SH-SY5Y (cell line): ENCODE data around the gene ZBTB20.

ENCODE experiments used
- GATA2 ChIP-seq: IDR thresholded peaks from 2 replicates; pipeline ENCODE4 v1.6.1; 2011; ENCODE audit warnings: mild to moderate bottlenecking, low read depth, low read length
- GATA3 ChIP-seq: IDR thresholded peaks from 2 replicates; pipeline ENCODE4 v1.6.1; 2011; ENCODE audit warnings: low read depth, mild to moderate bottlenecking, low read length, moderate library complexity

Gene ZBTB20

DNA sequence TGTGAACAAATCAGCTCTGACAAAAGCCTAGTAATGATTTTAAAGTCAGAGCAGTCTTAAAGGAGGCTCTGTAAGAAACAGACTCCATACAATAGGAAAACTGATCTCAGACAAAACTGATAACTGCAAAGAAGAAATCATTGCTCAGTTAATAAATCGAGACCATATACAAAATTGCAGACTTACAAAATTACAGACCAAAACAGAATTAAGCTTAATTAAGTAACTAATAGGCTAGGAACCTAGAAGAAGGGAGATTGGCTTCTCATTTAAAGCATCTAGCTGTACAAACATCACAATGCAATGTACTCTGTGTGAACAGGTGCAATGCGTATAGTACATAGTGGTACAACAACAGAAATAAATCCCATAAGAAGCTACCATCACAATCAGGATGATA is 46.3 kb downstream of the ZBTB20 start:
- TF ChIP-seq GATA3 (no peak), GATA2 (no peak)

GRCh38 chr3:115099986-115100571 is 47.0 kb downstream of the ZBTB20 start:
- TF ChIP-seq GATA2 (no peak), GATA3 (no peak)

DNA sequence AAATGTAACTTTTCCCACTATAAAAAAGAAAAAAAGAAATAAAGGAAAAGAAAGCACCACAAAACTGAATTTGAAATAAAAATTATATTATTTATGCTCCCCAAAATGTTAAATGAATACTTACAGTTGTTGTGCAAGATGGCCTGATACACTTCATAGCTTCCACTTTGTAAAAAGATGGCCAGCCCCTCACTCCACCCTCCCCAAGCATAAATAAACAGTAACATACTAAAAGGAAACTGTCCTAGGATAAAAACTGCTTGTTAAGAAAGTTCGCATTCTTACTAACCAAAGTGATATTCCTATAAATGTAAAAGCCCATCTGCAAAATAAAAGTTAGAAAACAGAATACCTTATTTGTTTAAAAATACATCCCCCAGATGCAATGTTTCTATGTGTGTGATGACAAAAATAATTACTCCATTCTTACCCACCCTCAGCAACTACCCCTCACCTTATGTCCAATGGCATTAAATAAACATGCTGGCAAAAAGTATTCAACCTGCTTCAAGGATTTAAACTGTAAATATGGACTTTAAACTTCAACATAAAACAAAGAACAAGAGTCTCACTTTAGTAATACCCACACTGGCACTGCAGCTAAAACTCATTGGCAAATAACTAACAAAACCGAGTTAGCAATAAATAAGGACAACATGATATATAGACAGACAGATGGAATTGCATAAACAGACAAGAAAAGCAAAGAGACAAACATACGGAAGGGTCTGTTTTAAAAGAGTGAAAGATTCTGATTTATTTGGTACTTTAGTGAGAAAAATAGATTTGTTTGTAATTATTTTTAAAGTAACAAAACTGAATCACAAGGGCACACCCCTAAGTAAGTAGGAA is 47.7 kb downstream of the ZBTB20 start:
- TF ChIP-seq GATA3, result no peak
- TF ChIP-seq GATA2, result no peak

GRCh38 chr3:115098354-115099073 is 48.6 kb downstream of the ZBTB20 start:
- TF ChIP-seq GATA3, result no peak
- no peak for TF ChIP-seq GATA2

DNA sequence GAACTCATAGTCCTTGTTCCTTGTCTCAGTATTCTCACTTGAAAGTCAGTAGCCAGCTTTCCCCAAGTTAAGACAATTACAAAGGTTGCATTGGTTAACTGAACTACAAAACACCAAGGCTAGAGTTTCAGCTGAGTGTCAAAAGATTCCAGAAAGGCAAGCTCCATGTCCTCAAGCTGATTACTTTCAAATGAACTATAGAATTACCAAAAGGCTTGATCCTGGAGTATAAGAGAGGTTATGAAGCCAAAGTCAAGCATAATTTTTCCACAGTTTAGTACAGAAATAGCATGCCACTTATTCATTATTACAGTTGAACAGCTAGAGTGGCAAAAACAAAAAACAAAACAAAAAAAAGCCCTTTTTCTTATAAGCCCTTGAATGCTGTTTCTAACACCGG is 51.9 kb downstream of the ZBTB20 start:
- TF ChIP-seq GATA3 (no peak), GATA2 (no peak)

DNA sequence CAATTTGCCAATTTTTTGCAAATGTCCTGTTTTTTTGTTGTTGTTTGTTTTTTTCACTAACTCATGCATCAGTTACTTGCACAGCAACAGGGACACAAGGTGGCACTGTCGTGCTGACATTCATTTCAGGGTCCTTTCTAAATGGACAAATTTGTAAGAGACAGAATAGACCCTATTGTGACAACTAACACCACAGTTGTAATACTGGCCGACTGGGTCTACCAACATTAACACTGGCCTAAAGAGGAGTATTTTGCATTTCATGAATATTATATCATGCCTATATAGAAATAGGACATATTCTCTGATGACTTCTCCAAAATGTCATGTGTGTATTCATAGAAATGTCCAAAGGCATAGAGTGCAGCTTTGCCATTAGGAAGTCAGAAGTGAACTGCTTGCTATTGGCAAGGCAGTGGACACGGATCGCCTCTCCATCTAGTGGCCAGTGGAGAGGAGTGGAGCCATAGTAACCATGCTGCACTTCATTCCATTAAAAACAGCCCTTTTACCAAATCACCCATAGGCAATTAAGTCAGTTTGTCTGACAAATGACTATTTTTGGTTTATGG is 54.8 kb downstream of the ZBTB20 start:
- TF ChIP-seq GATA2, result no peak
- TF ChIP-seq GATA3, result no peak

GRCh38 chr3:115090712-115091111 is 56.4 kb downstream of the ZBTB20 start:
- TF ChIP-seq GATA3 (no peak), GATA2 (no peak)

- no peak for TF ChIP-seq GATA3
- TF ChIP-seq GATA2, result no peak
These were observed 57.6 kb downstream of the ZBTB20 start for GRCh38 chr3:115089481-115089880.

DNA sequence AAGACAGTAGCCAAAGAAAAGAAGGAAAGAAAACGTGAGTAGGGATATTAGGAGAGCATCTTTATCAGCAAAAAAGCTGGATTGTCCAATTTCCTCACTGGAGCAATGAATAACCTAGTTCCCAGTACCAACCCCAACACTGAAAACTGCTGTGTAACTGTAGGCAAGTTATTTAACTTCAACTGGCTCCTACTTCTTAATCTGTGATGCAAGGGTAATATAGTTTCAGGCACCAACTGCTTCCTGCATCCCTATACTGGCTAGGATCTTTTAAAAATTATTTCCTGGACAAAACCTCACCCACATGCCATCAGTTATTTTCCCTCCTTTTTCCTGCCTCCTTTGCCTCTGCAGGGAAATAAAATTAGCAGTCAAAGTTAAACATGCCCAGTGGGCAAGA is 59.6 kb downstream of the ZBTB20 start:
- TF ChIP-seq GATA3 (no peak), GATA2 (no peak)

GRCh38 chr3:115086344-115086743 is 60.7 kb downstream of the ZBTB20 start:
- TF ChIP-seq GATA2 (no peak), GATA3 (no peak)

GRCh38 chr3:115085197-115085865 is 61.8 kb downstream of the ZBTB20 start:
- TF ChIP-seq GATA2, result no peak
- TF ChIP-seq GATA3, result no peak

- TF ChIP-seq GATA3 (no peak), GATA2 (no peak)
These were observed 62.4 kb downstream of the ZBTB20 start for GRCh38 chr3:115084686-115085085.

DNA sequence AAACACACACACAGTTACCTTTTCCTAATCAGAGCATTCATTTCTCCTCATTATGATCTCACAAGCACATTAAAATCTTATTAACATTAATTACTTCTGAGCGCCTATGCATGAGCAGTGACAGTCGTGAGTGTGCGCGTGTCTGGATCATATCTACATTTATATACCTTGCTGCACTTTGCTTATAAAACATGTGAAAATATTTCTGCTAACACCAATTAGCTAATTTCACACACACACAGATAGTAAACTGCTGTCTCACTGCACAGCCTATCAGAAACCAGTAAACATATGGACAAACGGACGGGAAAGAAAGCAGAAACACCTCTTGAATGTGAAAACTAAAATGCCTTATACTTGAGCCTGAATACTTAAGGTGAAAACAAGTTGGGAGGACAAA is 64.8 kb downstream of the ZBTB20 start:
- TF ChIP-seq GATA3 (no peak), GATA2 (no peak)

DNA sequence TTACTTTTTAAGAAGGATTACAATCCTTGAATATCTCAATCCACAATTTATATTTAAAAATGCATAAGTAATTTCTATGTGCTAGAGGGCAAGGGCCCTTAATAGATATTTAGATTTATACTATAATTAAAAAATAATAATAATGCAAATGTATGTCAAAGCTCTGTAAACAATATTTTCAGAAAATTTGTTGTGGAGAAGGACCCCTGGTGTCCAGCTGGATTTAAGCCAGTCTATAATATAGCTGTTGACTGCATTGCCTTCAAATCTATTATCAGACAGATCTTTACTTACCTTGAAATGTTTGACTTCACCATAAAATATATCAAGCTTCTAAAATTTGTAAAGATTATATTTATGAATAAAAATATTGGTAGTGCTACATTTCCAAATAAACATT is 65.6 kb downstream of the ZBTB20 start:
- TF ChIP-seq GATA2 (no peak), GATA3 (no peak)

DNA sequence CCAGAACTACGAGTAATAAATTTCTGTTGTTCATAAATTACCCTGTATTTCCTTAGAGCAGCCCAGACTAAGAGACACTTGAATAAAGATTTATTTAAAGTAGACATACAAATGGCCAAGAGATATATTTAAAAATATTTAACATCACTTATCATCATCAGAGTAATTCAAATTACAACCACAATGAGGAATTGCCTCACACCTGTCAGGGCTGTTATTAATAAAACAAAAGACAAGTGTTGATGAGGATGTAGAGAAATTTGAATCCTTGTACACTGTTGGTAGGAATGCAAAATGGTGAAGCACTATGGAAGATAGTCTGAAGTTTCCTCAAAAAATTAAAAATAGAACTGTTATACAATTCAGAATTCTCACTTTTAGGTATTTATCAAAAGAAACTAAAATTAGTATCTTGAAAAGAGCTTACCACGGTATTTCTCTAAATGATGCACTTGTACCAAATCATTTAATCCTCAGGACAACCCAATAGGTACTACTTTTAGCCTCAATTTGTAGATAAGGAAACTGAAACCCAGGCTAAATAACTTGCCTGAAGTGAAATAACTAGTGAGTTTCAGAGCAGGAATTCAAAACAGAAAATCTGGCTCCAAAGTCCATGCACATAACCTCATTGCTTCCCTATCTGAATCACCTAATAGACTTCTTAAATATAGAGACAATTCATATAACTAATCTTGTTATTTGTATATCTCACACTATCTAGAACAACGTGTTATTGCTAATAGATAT is 69.4 kb downstream of the ZBTB20 start:
- no peak for TF ChIP-seq GATA2
- no peak for TF ChIP-seq GATA3
